Measurements from ENCODE around the gene IGSF21.

DNA sequence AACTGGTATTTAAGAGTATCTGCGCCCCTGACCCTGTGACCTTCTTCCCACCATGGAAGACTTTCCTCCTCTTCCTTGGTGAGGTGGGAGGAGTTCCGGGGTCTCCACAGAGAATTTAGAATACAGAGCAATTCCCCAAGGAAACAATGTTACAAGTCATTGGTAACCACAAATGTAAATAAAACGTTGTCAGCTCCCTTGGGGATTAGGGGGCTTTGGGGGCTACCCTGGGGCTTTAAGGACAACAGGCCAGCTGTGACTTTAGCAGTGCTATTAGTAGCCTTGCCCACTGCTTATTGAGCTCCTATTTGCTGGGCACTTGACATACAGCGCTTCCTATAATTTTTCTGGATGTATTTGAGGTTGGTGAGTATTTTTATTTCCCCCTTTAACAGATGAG lies 69.0 kb downstream of the IGSF21 start:
- TF ChIP-seq, protein P1, sequence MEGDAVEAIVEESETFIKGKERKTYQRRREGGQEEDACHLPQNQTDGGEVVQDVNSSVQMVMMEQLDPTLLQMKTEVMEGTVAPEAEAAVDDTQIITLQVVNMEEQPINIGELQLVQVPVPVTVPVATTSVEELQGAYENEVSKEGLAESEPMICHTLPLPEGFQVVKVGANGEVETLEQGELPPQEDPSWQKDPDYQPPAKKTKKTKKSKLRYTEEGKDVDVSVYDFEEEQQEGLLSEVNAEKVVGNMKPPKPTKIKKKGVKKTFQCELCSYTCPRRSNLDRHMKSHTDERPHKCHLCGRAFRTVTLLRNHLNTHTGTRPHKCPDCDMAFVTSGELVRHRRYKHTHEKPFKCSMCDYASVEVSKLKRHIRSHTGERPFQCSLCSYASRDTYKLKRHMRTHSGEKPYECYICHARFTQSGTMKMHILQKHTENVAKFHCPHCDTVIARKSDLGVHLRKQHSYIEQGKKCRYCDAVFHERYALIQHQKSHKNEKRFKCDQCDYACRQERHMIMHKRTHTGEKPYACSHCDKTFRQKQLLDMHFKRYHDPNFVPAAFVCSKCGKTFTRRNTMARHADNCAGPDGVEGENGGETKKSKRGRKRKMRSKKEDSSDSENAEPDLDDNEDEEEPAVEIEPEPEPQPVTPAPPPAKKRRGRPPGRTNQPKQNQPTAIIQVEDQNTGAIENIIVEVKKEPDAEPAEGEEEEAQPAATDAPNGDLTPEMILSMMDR (IDR thresholded peaks at IDR 0.05), result no peak
- TF ChIP-seq POLR2A (IDR thresholded peaks at IDR 0.05), result no peak

All from tibial nerve (tissue), 3 donors.